ENCODE measurements around the gene ATRNL1. TPM values are rescaled to one million over a fixed set of nuclear protein-coding genes. Genes with fewer than 3 reads are reported as not detected.

Gene ATRNL1
- total RNA-seq, 1 donor from 2014 or later = 24.2 TPM

DNA sequence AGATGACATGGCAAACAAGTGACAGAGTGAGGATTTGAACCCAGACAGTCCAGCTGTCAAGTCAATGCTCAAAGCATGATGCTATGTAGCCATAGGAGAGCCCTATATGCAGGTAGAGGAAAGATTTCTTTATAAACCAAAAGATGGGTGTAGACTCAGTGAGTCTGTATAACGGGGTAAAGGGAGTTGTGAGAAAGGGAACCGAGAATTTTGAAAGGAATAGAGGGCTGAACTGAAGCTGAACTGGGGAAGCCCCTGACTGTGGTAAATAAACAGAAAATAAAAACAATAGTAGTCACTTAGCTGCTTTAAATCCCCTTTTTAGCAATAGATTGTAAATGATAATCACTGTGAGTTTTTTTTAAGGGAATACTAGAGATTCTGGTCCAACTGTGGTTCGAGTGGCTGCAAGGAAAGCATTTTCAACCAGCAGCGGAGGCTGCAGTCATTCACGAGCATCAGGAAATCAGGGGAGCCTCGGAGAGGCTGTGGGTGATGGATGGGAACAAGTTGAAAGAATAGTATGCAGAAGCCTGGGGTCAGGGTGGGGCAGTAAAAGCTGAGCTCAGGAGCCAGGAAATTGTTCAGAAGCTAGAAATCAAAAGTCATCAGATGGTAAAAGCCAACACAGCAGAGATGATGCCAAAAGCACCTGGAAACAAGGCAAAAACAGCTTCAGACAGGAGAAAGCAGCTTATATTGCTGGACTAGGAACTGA, 786.4 kb downstream of the ATRNL1 start:
- Mint-ChIP-seq H3K36me3 (ENCODE audit: insufficient read depth) (no peaks in the 10 kb centered on the region), H3K27me3 (peaks cover 11% of the 10 kb centered on the region), H3K4me3 (ENCODE audit: low read depth) (no peak overlapping the region), H3K9me3 (ENCODE audit: low read depth) (no peaks in the 10 kb centered on the region), H3K4me1 (ENCODE audit: low read depth) (peaks cover 7% of the 10 kb centered on the region), H3K27ac (no peak overlapping the region)
- TF ChIP-seq, protein P1, sequence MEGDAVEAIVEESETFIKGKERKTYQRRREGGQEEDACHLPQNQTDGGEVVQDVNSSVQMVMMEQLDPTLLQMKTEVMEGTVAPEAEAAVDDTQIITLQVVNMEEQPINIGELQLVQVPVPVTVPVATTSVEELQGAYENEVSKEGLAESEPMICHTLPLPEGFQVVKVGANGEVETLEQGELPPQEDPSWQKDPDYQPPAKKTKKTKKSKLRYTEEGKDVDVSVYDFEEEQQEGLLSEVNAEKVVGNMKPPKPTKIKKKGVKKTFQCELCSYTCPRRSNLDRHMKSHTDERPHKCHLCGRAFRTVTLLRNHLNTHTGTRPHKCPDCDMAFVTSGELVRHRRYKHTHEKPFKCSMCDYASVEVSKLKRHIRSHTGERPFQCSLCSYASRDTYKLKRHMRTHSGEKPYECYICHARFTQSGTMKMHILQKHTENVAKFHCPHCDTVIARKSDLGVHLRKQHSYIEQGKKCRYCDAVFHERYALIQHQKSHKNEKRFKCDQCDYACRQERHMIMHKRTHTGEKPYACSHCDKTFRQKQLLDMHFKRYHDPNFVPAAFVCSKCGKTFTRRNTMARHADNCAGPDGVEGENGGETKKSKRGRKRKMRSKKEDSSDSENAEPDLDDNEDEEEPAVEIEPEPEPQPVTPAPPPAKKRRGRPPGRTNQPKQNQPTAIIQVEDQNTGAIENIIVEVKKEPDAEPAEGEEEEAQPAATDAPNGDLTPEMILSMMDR (IDR thresholded peaks at IDR 0.05; ENCODE audit: unreplicated experiment) = no peak
- no peak for DNase-seq (ENCODE audit: low spot score, unreplicated experiment)

DNA sequence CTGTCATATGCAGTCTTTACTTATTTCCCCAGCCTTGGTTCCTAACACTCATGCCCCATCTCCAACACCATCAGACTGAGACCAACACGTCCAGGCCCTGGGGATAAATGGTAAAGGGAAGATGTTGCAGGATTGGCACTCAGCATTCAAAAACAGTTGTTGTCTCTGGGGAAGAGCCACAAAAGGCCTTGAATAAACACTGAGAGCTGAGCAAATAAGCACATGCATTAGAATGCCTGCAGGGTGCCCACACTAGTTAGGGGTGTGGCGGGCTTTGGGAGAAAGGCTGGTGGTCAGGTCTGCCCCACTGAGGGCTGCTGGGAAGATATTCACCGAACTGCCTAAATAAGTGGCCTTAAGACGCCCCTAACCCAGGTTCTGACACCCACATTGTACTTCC, 788.9 kb downstream of the ATRNL1 start:
- H3K27me3 Mint-ChIP-seq = no peaks in the 10 kb centered on the region
- no peaks in the 10 kb centered on the region for H3K9me3 Mint-ChIP-seq (ENCODE audit: low read depth)
- H3K36me3 Mint-ChIP-seq (ENCODE audit: insufficient read depth) = no peaks in the 10 kb centered on the region
- H3K4me3 Mint-ChIP-seq (ENCODE audit: low read depth) = no peak overlapping the region
- DNase-seq (ENCODE audit: low spot score, unreplicated experiment) = no peak
- TF ChIP-seq, protein P1 (IDR thresholded peaks at IDR 0.05; ENCODE audit: unreplicated experiment) = no peak
- peaks cover 7% of the 10 kb centered on the region for H3K4me1 Mint-ChIP-seq (ENCODE audit: low read depth)
- no peak overlapping the region for H3K27ac Mint-ChIP-seq

- no peaks in the 10 kb centered on the region for H3K36me3 Mint-ChIP-seq (ENCODE audit: insufficient read depth)
- H3K4me1 Mint-ChIP-seq (ENCODE audit: low read depth) = peaks cover 7% of the 10 kb centered on the region
- DNase-seq (ENCODE audit: low spot score, unreplicated experiment) = no peak
- H3K27ac Mint-ChIP-seq = no peak overlapping the region
- H3K27me3 Mint-ChIP-seq = no peaks in the 10 kb centered on the region
- no peaks in the 10 kb centered on the region for H3K9me3 Mint-ChIP-seq (ENCODE audit: low read depth)
- TF ChIP-seq, protein P1 (IDR thresholded peaks at IDR 0.05; ENCODE audit: unreplicated experiment) = no peak
- no peak overlapping the region for H3K4me3 Mint-ChIP-seq (ENCODE audit: low read depth)
Observed at GRCh38 chr10:115883372-115883771, 790.2 kb downstream of the ATRNL1 start.

DNA sequence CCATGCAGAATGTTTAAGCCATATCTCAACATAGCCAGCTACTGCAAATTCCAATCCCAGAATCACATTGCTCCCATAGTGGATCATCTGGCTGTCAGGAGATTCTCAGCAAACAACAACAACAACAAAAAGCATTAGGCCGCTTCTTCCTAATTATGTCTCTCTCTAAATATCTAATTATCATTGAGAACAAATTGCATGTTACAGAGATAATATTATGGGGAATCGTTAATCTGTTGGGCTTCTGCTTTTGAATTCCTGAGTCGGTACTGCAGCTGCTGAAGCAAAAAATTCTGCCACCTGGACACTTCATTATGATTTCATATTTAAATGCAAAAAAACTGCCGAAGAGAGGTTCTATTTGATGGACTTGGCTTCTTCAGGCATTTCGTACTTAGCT, 791.2 kb downstream of the ATRNL1 start:
- Mint-ChIP-seq H3K4me3 (ENCODE audit: low read depth) (no peak overlapping the region), H3K36me3 (ENCODE audit: insufficient read depth) (no peaks in the 10 kb centered on the region), H3K27ac (no peak overlapping the region), H3K9me3 (ENCODE audit: low read depth) (no peaks in the 10 kb centered on the region), H3K4me1 (ENCODE audit: low read depth) (peaks cover 7% of the 10 kb centered on the region), H3K27me3 (no peaks in the 10 kb centered on the region)
- DNase-seq (ENCODE audit: low spot score, unreplicated experiment) = no peak
- TF ChIP-seq, protein P1 (IDR thresholded peaks at IDR 0.05; ENCODE audit: unreplicated experiment) = no peak

- no peaks in the 10 kb centered on the region for H3K4me1 Mint-ChIP-seq (ENCODE audit: low read depth)
- no peaks in the 10 kb centered on the region for H3K36me3 Mint-ChIP-seq (ENCODE audit: insufficient read depth)
- TF ChIP-seq, protein P1 (IDR thresholded peaks at IDR 0.05; ENCODE audit: unreplicated experiment) = no peak
- peaks cover 6% of the 10 kb centered on the region for H3K27me3 Mint-ChIP-seq
- no peak overlapping the region for H3K4me3 Mint-ChIP-seq (ENCODE audit: low read depth)
- no peak for DNase-seq (ENCODE audit: low spot score, unreplicated experiment)
- H3K9me3 Mint-ChIP-seq (ENCODE audit: low read depth) = no peaks in the 10 kb centered on the region
- H3K27ac Mint-ChIP-seq = no peak overlapping the region
Observed at GRCh38 chr10:115895166-115895565, 802.0 kb downstream of the ATRNL1 start.
